DMS79 treated with DMSO at 0.1 percent for 48 hours (cell line): ENCODE data around the gene GLCE.

Experiments used
- DNase-seq: peaks from one replicate; lab custom pipeline; 2025; lab: John Stamatoyannopoulos, UW

Gene GLCE

DNA sequence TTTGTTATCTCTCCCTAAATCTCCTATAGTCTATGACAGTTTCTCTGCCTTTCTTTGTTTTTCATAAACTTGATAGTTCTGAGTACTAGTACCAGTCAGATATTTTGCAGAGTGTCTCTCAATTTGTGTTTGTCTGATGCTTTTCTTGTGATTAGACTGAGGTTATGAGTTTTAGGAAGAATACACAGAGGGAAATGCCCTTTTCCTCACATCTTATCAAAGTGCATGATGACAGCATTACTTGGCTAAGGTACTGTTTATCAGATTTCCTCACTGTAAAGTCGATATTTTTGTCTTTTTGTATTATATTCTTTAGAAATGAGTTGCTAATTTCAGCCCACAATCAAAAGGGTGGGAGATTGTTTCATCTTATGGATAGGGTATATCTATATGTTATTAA, 45.6 kb downstream of the GLCE start:
- DNase-seq, result no peak

DNA sequence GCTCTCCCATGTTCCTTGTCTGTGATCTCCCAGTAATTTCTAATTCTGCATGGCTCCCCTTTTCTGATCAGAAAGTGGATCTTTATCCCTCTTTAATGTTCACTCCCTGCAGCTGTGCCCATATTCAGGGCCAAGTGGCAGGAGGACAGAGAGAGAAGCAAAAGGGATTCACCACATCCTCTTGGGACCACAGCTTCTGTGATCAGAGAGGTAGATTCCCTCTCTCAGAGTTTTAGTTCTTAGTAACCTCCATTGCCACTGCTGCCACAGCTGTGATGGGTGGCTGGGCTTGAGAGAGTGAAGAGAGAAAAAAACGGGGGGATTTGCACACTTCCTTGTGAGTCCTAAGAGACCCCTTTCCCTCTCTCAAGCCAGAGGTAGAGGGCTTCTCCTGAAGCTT, 49.2 kb downstream of the GLCE start:
- DNase-seq, result no peak

DNA sequence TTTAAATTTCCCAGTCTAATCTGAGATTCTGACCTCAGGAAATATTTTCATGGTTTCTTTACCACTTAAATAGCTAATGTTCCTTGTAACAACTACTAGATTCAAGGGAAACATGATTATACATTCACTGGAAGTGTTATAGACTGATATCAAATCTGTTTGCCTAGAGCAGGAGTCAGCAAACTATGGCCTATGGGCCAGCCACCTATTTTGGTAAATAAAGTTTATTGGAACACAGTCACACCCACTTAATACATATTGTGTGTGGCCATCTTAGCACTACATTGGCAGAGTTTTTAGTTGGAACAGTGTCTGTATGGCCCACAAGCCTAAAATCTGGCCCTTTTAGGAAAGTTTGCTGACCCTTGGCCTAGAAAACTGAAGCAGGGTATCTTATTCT, 50.1 kb downstream of the GLCE start:
- no peak for DNase-seq

DNA sequence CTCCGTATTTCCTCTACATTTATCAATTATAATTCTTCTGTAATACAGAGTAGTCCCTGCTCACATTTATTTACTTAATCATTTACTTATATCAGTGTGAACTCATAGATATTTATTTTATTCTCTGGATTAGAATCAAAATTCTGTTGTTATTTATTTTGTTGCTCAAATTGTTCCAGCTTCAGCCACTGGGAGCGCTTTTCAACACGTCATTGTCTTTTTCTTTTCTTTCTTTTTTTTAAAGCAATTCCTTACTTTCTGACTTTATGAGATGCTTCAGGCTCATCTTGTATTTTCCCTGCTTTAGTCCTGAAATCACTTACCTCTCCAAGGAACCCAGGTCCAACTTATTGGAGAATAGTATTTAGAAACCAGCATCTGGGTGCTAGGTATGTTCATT, 53.4 kb downstream of the GLCE start:
- no peak for DNase-seq

DNA sequence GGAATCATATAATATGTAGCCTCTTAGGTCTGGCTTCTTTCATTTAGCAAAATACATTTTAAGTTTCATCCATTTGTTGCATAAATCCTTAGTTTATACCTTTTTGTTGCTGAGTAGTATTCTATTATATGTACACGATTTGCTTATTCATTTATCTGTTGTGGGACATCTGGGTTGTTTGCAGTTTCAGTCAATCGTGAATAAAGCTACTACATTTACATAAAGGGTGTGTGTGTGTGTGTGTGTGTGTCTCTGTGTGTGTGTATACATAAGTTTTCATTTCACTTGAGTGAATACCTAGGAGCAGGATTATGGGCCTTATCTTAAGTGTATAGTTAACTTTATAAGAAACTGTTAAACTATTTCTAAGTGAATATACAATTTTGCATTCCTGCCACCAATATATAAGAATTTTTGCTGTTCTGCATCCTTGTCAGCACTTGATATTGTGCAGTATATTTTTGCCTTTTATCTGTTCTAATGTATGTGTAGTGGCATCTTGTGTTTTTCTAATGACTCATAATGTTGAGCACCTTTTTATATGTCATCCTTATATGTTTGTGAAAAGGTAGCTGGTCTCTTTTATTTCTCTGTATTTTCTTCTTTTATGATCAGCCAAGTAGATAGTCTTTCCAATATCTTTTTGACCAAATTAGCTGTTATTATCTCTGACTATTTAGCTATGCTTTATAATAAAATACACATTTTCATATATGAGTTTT, 55.0 kb downstream of the GLCE start:
- no peak for DNase-seq

DNA sequence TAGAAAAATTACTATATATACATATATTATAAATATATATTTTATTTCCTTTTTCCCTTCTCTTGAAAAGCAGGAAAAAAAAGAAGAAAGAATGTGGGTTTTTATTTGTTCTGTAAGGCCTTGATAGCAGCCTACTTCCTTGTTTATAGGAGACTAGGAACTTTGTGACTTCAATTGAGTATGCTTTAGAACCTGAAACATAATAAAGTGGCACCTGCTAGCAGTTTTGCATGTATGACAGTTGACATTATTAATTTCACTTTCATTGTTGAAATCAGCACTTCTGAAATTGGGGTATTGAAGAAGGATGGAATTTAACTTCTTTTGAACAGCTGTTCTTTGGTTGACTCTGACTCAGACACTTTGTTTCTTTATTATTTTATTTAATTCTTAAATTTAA, 56.9 kb downstream of the GLCE start:
- no peak for DNase-seq

DNA sequence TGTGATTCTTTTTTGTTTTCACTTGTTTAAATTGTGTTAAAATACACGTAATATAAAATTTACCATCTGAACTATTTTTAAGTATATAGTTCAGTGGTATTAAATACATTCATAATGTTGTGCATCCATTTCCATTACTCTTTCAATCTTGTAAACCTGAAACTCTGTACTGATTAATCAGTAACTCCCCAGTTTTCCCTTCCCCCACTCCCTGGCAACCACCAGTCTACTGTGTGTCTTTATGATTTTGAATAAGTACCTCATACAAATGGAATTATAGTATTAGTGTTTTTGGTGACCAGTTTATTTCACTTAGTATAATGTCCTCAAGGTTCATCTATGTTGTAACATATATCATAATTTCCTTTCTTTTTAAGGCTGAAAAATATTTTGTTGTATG, 59.3 kb downstream of the GLCE start:
- DNase-seq, result no peak

DNA sequence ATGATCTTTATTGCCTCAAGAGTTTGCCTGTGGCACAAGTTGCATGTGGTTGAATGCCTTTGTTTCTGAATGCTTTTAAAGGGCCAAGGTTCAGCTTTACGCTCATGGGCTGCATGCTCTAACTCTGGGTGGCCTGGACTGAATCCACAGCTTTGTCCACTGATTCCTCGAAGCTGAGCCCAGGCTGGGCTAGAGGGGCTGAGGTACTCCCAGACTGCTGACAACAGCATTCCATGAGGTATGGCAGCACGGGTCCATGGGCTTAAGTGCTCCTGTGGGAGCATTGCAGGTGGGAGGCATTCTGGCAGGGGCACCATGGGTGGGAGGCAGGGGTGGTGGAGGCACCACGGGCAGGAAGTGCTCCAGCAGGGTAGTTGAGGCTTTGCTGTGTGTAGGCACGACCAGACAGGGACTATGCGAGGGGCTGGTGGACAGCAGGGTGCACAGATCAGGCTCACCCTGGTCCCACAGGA, 61.6 kb downstream of the GLCE start:
- no peak for DNase-seq

DNA sequence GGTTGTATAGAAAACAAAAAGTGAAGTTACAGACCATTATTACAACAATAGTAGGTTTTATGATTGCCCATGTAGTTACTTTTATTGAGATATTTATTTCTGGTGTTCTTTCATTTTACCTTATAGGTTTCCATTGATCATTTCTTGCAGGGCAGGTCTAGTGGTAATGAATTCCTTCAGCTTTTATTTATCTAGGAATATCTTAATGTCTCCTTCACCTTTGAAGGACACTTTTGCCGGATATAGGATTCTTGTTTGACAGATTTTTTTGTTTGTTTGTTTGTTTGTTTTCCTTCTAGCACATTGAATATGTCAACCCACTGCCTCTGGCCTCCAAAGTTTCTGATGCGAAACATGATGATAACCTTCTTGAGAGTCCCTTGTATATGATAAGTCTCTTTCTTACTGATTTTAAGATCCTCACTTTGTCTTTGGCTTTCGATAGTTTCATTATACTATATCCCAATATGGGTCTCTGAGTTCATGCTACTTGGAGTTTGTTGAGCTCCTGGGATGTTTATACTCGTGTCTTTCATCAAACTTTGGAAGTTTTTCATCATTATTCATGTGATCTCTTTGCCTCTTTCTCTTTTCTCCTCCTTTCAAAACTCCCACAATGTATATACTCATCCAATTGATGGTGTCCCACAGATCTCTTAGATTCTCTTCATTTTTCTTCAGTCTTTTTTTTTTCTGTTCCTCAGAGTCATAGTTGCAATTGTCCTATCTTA, 62.8 kb downstream of the GLCE start:
- DNase-seq, result no peak

DNA sequence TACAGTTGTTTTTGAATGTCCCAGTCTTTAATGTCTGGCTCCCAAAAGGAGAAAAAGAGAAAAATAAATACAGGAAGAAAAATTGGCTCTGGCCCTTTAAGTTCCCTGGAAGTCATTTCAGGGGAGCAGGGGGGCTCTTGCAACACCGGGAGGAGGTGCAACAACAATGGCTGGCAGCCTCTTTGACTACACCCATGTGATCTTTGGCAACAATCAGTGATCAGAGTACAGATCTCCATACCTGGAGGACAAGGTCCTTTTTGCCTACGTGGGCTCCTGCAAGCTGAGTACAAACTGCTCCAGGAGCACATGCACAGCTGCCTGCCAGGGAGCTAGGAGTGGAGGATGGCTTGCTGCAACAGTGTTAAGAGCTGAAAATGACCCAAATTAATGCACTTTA, 63.9 kb downstream of the GLCE start:
- no peak for DNase-seq

DNA sequence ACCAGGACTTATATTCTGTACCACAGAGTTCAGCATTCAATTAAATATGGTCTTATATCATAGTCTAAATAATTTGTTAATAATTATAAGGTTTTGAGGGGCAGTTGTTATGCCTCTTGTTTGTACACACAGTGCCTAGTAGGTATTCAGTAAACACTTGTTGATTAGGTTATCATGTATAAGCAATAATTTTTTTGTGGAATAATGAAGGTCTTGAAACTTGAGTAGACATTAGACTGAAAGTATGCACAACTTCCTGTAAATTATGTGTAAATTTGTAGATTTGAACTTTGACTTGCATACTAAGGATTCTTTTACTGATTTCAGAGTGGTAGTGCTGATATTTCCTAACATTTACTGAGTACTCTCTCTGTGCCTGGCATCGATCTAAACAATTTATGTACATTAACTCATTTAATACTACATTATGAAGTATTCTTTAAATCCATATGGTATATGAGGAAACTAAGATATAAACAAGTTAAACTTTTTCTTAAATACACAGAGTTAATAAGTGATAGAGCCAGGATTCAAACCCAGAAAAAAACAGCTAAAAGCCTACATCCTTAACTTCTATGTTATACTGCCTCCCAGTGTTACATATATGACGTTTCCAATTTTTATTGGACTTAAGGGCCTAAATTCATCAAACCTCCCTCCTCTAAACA, 65.1 kb downstream of the GLCE start:
- DNase-seq, result no peak

DNA sequence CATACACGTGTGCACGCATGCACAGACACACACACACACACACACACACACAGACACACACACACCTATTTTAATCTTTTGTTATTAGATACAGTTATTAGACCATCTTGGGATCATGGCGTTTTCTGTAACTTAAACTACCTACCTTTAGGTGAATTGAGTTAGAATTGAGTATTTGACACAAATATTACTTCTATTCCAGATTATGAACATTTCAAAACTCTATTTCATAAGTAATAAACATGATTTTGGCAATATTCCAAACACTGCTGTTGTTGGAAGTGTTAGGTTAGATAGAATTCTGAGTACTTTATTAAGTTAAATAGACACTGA, 65.6 kb downstream of the GLCE start:
- DNase-seq, result no peak

DNA sequence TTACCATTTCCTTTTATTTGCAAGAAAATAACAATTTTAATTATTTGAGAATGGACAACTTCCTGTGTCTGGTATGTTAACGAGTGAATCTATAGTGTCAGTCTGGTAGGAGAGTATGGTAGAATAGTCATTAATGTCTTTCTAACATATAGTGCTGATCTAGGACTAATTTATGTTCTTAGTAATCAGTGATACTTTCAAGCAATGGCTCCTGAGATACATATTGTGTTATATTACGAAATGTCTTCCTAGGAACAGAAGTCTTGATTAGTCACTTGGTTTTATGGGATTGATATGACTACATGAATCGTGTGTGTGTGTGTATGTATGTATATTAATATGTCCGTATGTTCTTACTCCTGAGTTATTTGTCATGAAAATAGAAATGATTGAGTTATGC, 71.7 kb downstream of the GLCE start:
- no peak for DNase-seq

DNA sequence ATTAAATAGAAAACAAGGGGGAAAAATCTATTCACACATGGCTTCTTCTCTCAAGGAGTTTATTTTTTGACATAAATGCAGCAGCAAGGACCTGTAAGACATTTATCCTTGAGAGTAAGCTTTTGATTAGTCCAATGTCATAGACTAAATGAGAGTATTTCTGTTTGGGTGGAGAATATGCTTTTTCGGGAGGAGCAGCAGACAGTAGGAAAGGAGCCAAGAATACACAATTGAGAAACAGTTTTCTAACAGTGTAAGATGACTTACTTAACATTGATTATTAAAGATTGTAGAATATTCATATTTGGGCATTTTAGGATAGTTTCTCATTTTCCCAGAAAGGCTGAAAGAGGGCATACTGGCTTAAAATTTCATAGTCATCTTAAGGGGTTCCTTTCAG, 72.3 kb downstream of the GLCE start:
- no peak for DNase-seq

DNA sequence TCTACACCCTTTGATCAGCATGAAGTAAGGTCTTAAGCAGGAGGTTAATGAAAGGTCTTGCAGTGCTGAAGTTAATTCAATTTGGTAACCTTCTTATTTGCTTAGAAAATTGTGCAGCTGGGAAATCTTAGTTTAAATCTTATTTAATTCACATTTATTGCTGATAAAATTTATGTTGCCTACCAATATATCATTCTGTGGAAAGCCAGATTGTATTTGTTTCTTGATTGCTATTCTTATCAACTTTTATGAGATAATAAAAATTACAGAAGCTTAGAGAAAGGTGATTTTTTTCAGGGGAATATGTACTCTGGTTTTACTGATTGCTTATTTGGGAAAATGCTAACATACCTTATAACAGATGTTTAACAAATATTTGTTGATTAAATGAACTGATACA, 74.2 kb downstream of the GLCE start:
- no peak for DNase-seq

DNA sequence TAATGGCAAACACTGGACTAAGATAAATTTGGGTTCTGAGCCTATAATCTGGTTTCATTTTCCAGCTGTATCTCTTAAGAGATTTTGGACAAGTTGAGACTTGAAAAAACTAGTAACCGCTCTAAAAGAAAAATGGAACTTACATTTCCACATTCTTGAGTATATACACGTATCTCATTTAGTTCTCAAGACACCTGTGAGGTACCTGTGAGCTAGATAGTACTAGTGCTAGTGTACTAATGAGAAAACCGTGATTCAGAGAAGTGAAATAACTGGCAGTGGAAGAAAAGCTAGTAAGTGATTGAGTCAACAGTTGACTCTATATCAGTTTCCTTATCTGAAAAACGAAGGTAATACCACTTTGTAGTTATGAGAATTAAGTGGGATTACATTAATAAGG, 76.1 kb downstream of the GLCE start:
- DNase-seq, result no peak

DNA sequence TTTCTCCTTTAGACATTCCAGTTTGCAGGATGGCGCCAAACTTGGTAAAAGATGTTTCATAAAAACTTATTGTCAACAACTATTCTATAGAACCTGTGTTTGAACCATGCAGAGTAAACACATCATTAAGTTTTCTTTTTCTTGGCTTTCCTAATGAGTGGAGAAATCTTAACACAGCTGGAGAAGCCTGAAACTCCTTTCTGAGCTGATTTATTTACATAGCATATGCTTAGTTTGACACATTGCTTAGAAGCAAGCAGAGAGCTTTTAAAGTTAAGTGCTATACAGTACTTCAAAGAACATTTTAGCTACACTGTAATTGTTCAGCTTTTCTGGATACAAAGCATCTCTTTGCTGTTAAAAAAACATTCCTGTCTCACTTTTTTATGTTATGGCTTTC, 77.3 kb downstream of the GLCE start:
- DNase-seq, result no peak

DNA sequence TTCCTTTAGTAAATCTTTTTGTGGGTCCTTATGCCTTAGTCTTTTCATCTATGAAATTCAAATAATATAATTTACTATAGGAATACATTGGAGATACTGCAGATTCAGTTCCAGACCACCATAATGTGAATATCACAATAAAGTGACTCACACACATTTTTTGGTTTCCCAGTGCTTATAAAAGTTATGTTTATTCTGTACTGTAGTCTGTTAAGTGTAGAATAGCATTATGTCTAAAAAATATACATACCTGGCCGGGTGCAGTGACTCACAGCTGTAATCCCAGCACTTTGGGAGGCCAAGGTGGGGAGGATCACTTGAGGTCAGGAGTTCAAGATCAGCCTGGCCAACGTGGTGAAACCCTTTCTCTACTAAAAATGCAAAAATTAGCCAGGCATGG, 84.4 kb downstream of the GLCE start:
- DNase-seq, result no peak

DNA sequence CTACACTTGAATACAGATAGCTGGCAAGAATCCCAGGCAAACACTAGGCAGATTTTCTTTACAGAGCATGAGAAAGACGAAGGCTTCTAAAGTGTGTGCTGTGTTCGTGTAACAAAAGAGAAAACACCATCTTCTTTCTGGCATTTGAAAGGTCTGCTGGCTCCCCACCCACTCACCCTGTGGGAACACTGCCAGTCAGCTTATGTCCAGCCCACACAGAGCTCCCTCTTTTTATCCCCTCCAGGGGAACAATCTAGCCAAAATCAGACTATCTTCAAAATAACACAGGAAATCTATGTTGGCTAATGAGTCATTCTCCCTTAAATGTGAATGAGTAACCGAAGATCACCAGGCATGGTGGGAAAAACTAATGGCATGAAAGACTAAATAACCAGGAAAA, 92.7 kb downstream of the GLCE start:
- peak; percentile 18 for DNase-seq

DNA sequence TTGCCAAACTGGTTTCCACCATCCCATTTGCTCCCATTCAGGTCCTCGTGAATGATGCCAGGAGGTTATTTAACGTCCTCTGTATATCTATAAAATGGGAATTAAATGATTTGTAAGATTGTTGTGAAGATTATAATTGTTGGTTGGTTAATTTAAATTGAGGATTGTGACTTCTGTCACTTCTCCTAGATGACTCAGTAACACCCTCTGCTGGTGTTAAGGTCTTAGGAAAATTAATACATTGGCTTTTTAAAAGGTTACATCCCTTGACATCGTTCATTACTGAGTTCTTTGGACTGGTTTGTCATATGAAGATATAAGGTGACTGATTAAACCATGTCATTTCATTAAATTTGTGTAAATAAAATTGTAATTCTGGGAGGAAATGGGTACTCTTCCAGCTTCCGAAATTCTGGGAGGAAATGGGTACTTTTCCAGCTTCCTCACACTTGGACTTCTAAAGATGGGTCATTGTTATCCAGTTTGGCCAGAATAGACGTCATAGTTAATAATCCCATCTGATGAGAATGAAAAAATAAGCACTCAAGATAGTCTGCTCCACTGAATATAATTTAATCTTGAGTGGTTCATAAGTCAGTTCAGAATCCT, 105.0 kb downstream of the GLCE start:
- DNase-seq, result no peak

DNA sequence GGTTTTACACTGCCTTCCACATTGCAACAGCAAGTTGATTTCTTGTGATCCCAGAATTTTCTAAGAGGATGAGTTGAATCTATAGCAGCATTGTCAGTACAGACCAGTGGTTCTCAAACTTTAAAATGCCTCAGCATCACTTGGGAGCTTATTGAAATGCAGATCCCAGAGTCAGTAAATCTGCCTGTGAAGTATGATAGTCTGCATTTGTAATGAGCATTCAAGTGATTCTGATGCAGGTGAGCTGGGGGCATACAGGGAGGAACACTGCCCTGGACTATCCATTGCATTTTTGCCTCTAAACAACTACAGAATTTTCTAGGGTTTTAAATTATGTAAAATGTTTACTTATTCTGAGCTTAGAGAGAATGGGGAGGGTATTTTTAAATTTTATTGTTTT, 110.8 kb downstream of the GLCE start:
- no peak for DNase-seq

DNA sequence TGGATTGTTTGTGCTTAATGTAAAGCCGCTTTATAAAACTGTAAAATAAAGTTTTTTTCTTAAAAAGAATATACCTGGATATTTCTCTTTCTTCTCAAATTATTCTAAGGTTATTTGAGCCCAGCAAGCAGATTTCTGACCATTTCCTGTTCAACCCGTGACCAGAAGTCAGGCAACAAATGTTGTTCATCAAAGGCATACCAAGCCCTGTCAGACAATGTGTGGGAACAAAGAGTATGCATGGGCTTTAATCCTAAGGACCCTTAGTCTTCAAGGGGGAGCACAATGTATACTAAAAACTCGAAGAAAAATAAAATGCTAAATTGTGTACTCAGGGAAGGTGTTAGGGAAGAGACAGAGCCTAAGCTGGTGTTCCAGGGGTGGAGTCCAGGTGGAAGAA, 111.7 kb downstream of the GLCE start:
- no peak for DNase-seq

DNA sequence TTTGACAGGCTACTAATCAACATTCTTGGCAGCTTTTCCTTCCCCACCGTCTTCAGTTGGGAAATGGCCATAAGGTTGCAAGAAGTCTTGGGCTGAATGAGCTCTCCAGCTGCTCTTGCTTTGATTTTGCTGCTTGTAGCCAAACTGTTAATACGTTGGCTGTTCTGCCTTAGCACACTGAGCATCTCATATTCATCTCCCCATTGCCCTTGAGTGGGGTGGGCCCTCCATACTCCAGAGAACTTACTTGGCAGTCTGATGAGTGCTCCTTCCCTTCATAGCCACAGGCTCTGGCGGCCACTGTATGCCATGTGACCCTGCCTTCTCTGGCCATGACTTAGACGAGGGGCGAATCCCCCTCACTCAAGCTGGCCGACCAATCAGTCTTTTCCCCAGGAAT, 112.5 kb downstream of the GLCE start:
- DNase-seq, result no peak
